HUES6 (cell line): Measurements from ENCODE around the gene MYOCD.

Experiments used
- H3K27ac ChIP-seq: 2 replicates; pipeline ENCODE4 v1.7.0; 2013; ENCODE audit warnings: low read depth, mild to moderate bottlenecking, low read length, inconsistent platforms
- H3K27me3 ChIP-seq: 2 replicates; pipeline ENCODE4 v1.6.1; 2013; ENCODE audit warnings: low read length; ENCODE audit not compliant: control insufficient read depth, insufficient read depth
- H3K36me3 ChIP-seq: 2 replicates; pipeline ENCODE4 v1.6.1; 2013; ENCODE audit warnings: low read length; ENCODE audit not compliant: control insufficient read depth, insufficient read depth
- H3K4me1 ChIP-seq: 2 replicates; pipeline ENCODE4 v1.6.1; 2013; ENCODE audit warnings: low read length; ENCODE audit not compliant: control insufficient read depth, insufficient read depth
- H3K4me3 ChIP-seq: 2 replicates; pipeline ENCODE4 v1.5.1; 2013; ENCODE audit warnings: low read depth, low read length
- H3K9ac ChIP-seq: one replicate; pipeline ENCODE4 v1.6.1; 2013; ENCODE audit warnings: mild to moderate bottlenecking, low read length
- H3K9me3 ChIP-seq: 2 replicates; pipeline ENCODE4 v1.6.1; 2013; ENCODE audit warnings: low read depth, low read length; ENCODE audit not compliant: control insufficient read depth, insufficient read depth

Gene MYOCD

GRCh38 chr17:12744298-12744697 is 78.6 kb downstream of the MYOCD start:
- H3K36me3 ChIP-seq: no peaks in the 10 kb centered on the region
- no peak overlapping the region for H3K4me3 ChIP-seq
- no peaks in the 10 kb centered on the region for H3K27me3 ChIP-seq
- peaks cover 10% of the 10 kb centered on the region for H3K4me1 ChIP-seq
- H3K9ac ChIP-seq: no peak overlapping the region
- no peaks in the 10 kb centered on the region for H3K9me3 ChIP-seq
- no peak overlapping the region for H3K27ac ChIP-seq

DNA sequence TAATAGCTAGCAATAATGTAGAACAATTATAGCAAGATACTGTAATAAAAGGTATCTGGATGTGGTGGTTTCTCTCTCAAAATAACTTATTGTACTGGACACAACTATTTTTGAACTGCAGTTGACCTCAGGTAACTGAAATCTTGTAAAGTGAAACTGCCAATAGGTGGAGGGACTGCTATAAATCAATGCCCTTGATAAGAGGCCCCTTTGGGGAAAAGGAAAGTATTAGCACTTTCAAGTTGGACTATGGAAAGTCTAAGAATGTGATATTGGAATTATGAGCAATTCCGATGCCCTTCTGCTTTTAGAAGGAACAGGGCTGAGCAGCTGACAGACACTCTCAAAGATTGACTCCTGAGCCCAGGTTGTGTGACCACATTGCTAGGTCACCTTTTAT is 79.1 kb downstream of the MYOCD start:
- no peaks in the 10 kb centered on the region for H3K27me3 ChIP-seq
- no peaks in the 10 kb centered on the region for H3K9me3 ChIP-seq
- H3K27ac ChIP-seq: no peak overlapping the region
- H3K36me3 ChIP-seq: no peaks in the 10 kb centered on the region
- H3K4me3 ChIP-seq: no peak overlapping the region
- H3K9ac ChIP-seq: no peak overlapping the region
- H3K4me1 ChIP-seq: peaks cover 10% of the 10 kb centered on the region

GRCh38 chr17:12745486-12745885 is 79.8 kb downstream of the MYOCD start:
- Histone ChIP-seq H3K36me3 (no peaks in the 10 kb centered on the region), H3K9me3 (no peaks in the 10 kb centered on the region), H3K9ac (no peak overlapping the region), H3K4me1 (peaks cover 10% of the 10 kb centered on the region), H3K27ac (no peak overlapping the region), H3K4me3 (no peak overlapping the region), H3K27me3 (no peaks in the 10 kb centered on the region)

DNA sequence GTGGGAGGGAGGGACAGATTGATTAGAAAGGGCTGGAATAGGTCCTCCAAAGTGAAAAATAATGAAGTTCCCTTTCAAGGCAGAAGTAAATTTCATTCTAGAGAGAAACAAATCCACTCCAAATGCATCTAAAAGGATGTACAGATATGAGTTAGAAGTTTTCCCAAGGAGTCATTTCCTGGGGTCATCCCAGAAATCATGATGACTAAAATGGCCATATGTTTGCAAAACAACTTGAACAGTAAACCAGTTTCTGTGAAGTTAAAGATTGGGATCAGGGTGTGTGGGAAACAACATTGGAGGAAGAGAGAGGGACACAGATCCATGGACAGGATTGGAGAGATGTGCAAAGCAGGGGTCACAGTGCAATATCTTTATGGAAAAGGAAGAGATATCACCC is 91.1 kb downstream of the MYOCD start:
- no peaks in the 10 kb centered on the region for H3K36me3 ChIP-seq
- no peaks in the 10 kb centered on the region for H3K27me3 ChIP-seq
- H3K4me3 ChIP-seq: no peak overlapping the region
- H3K9me3 ChIP-seq: no peaks in the 10 kb centered on the region
- peaks cover 3% of the 10 kb centered on the region; the same call in 1 of the 2 replicates for H3K4me1 ChIP-seq
- H3K9ac ChIP-seq: no peak overlapping the region
- H3K27ac ChIP-seq: no peak overlapping the region

GRCh38 chr17:12759090-12759489 is 93.4 kb downstream of the MYOCD start:
- no peak overlapping the region for H3K4me3 ChIP-seq
- H3K36me3 ChIP-seq: no peaks in the 10 kb centered on the region
- no peaks in the 10 kb centered on the region for H3K9me3 ChIP-seq
- H3K9ac ChIP-seq: no peak overlapping the region
- no peak overlapping the region for H3K27ac ChIP-seq
- peaks cover 3% of the 10 kb centered on the region; the same call in 1 of the 2 replicates for H3K4me1 ChIP-seq
- no peaks in the 10 kb centered on the region for H3K27me3 ChIP-seq

DNA sequence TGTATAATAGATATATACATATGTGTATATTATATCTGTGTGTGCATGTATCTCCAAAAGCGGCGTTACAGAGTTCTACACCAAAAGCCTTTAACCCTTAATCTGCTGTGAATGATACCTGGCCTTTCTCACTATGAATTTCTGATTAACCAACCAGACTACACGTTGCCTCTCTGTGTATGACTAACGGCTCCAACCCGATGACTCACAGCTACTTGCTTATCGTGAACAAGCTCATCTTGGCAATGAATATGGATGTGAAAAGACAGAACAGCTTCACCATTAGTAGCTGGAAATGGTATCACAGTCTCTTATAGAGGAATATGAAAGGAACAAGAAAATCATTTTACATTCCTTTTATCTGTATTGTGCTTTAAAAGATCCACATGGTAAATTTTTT is 99.9 kb downstream of the MYOCD start:
- Histone ChIP-seq H3K9ac (no peak overlapping the region), H3K27ac (no peak overlapping the region), H3K9me3 (no peaks in the 10 kb centered on the region), H3K27me3 (no peaks in the 10 kb centered on the region), H3K36me3 (no peaks in the 10 kb centered on the region), H3K4me3 (no peak overlapping the region), H3K4me1 (no peaks in the 10 kb centered on the region)

- H3K9me3 ChIP-seq: no peaks in the 10 kb centered on the region
- H3K27ac ChIP-seq: no peak overlapping the region
- H3K4me1 ChIP-seq: no peaks in the 10 kb centered on the region
- no peaks in the 10 kb centered on the region for H3K36me3 ChIP-seq
- no peaks in the 10 kb centered on the region for H3K27me3 ChIP-seq
- H3K4me3 ChIP-seq: no peak overlapping the region
- H3K9ac ChIP-seq: no peak overlapping the region
Observed at GRCh38 chr17:12768255-12768654, 102.6 kb downstream of the MYOCD start.

GRCh38 chr17:12769981-12770380 is 104.3 kb downstream of the MYOCD start:
- H3K36me3 ChIP-seq: no peaks in the 10 kb centered on the region
- H3K4me1 ChIP-seq: no peaks in the 10 kb centered on the region
- H3K27ac ChIP-seq: no peak overlapping the region

GRCh38 chr17:12773153-12773552 is 107.5 kb downstream of the MYOCD start:
- H3K27me3 ChIP-seq: no peaks in the 10 kb centered on the region
- no peak overlapping the region for H3K27ac ChIP-seq
- no peaks in the 10 kb centered on the region for H3K4me1 ChIP-seq
- no peak overlapping the region for H3K9ac ChIP-seq
- H3K4me3 ChIP-seq: no peak overlapping the region
- no peaks in the 10 kb centered on the region for H3K9me3 ChIP-seq
- H3K36me3 ChIP-seq: no peaks in the 10 kb centered on the region

More at GRCh38 chr17:12769981-12770380, 104.3 kb downstream of the MYOCD start:
- H3K9me3 ChIP-seq: no peaks in the 10 kb centered on the region
- no peak overlapping the region for H3K9ac ChIP-seq
- no peak overlapping the region for H3K4me3 ChIP-seq
- no peaks in the 10 kb centered on the region for H3K27me3 ChIP-seq

DNA sequence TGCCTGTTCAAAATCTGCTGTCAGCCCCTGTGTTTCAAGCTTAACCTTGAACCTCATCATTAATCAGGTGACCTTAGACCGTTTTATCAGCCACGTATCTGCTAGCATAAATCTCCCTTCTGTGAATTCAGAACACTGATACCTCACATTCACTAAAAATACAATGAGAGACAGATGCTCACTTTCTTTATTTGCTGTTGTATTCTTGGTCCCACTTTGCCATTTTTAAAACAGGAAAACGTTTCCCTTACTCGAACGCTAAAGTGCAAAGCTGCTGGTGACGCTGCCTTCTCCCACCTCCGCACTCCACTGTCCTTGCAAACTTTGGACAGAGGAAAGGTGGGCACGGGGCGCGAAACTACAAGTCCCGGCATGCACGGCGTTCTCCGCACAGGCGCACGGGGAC is 123.4 kb downstream of the MYOCD start:
- Histone ChIP-seq H3K36me3 (no peaks in the 10 kb centered on the region), H3K4me3 (peak overlapping the region; percentile 97), H3K4me1 (peaks cover 10% of the 10 kb centered on the region; the same call in 1 of the 2 replicates), H3K27ac (no peak overlapping the region), H3K9me3 (no peaks in the 10 kb centered on the region), H3K9ac (peak overlapping the region; percentile 54), H3K27me3 (peaks cover 23% of the 10 kb centered on the region)

GRCh38 chr17:12789481-12790248 is 124.0 kb downstream of the MYOCD start, which contains the start of gene ARHGAP44:
ARHGAP44 (plus strand) TSS chr17:12789498; CDS start chr17:12789839, 341 bp downstream.
- H3K27ac ChIP-seq: no peak within 1 kb of the TSS
- peaks cover 23% of the 10 kb centered on the region for H3K27me3 ChIP-seq
- H3K9me3 ChIP-seq: no peaks in the 10 kb centered on the region
- H3K4me1 ChIP-seq: peaks cover 10% of the 10 kb centered on the region
- no peaks in the 10 kb centered on the region for H3K36me3 ChIP-seq
- H3K4me3 ChIP-seq: peak within 1 kb of the TSS; percentile 97
- H3K9ac ChIP-seq: peak within 1 kb of the TSS; percentile 54
